ENCODE data around the gene FXYD2. TPM values are rescaled to one million over a fixed set of nuclear protein-coding genes. Genes with fewer than 3 reads are reported as not detected.

The FXYD2 gene
- total and polyA plus RNA-seq, 2 of the 4 experiments (the other 2 are of a cell fraction): 0.09 TPM; not detected in 1

DNA sequence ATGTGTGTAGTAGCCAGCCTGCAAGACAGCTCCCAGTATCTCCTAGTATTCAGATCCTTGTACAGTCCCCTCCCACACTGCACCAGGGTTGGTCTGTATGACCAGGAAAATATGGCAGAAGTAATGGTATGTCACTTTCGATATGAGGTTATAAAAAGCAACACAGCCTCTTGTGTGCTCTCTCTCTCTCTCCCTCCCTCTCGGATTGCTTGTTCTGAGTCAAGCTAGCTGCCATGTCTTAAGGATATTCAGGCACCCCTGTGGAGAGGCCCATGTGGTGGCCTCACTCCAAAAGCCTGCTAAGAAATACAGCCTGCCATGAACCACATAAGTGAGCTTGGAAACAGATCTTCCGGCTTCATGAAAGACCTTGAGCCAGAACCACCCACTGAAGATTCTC, 26.6 kb upstream of the FXYD2 start:
- DNase-seq (peak; percentile 4), ATAC-seq (ENCODE audit: low read depth) (no peak)
- H3K9me1 ChIP-seq (ENCODE audit: insufficient read depth, low read length): no peaks in the 10 kb centered on the region
- H3K9ac ChIP-seq (ENCODE audit: low read depth, low read length): no peak overlapping the region
- WGBS, 2 experiments (ENCODE audit: extremely low coverage in 2 of 2, insufficient read length in 1 of 2): no CpG with 5 or more reads among the region's 3 CpGs
- peaks cover 4% of the 10 kb centered on the region for H3K27me3 ChIP-seq (ENCODE audit: control insufficient read depth, insufficient read depth, low read length)
- dilution Hi-C loops (cut with HindIII; ENCODE audit: low sequenced_read_pairs, unreplicated experiment) (no loop called here), intact Hi-C loops (cut with micrococcal nuclease) (no loop called here), in situ Hi-C loops (cut with MboI; ENCODE audit: low sequenced_read_pairs) (no loop called here)
- H3K23ac ChIP-seq (ENCODE audit: low read depth, low read length): no peak overlapping the region
- no peak overlapping the region for H2BK15ac ChIP-seq (ENCODE audit: low read depth, low read length)
- H3K36me3 ChIP-seq (ENCODE audit: control insufficient read depth, insufficient read depth, low read length): no peaks in the 10 kb centered on the region
- POLR2A ChIA-PET (ENCODE audit: unreplicated experiment): no interaction called here
- no peak overlapping the region for H2BK5ac ChIP-seq (ENCODE audit: low read depth, low read length, poor library complexity, severe bottlenecking)
- no peak overlapping the region for H3K27ac ChIP-seq (ENCODE audit: insufficient read depth, low read length)
- H3K18ac ChIP-seq (ENCODE audit: low read depth, low read length): no peak overlapping the region
- H2AK9ac ChIP-seq (replicated peaks; ENCODE audit: low read depth, low read length, poor library complexity): no peak overlapping the region
- H2BK120ac ChIP-seq (ENCODE audit: low read depth, low read length): no peak overlapping the region
- no peaks in the 10 kb centered on the region for H3K4me1 ChIP-seq (ENCODE audit: control insufficient read depth, insufficient read depth, low read length)
- TF ChIP-seq RFX5 (IDR thresholded peaks at IDR 0.05; ENCODE audit: low read depth, low read length) (no peak), POLR2A (IDR thresholded peaks at IDR 0.05; ENCODE audit: low read depth, low read length) (no peak), SMC3 (IDR thresholded peaks at IDR 0.05; ENCODE audit: low read depth, low read length) (no peak), RAD21 (IDR thresholded peaks at IDR 0.05; ENCODE audit: low read length) (no peak), CHD1 (IDR thresholded peaks at IDR 0.05; ENCODE audit: low read depth, low read length) (no peak), MXI1 (IDR thresholded peaks at IDR 0.05; ENCODE audit: borderline replicate concordance, low read depth, low read length) (no peak), RCOR1 (IDR thresholded peaks at IDR 0.05; ENCODE audit: insufficient replicate concordance, low read length) (no peak), FOS (IDR thresholded peaks at IDR 0.05; ENCODE audit: low read depth, low read length) (no peak), MAZ (IDR thresholded peaks at IDR 0.05; ENCODE audit: borderline replicate concordance, low read depth, low read length) (no peak), MAFK (IDR thresholded peaks at IDR 0.05; ENCODE audit: low read depth, low read length) (no peak)
- TF ChIP-seq, protein P1, sequence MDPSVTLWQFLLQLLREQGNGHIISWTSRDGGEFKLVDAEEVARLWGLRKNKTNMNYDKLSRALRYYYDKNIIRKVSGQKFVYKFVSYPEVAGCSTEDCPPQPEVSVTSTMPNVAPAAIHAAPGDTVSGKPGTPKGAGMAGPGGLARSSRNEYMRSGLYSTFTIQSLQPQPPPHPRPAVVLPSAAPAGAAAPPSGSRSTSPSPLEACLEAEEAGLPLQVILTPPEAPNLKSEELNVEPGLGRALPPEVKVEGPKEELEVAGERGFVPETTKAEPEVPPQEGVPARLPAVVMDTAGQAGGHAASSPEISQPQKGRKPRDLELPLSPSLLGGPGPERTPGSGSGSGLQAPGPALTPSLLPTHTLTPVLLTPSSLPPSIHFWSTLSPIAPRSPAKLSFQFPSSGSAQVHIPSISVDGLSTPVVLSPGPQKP (IDR thresholded peaks at IDR 0.05; ENCODE audit: borderline replicate concordance, low read depth, low read length): no peak
- TF ChIP-seq, protein P2, sequence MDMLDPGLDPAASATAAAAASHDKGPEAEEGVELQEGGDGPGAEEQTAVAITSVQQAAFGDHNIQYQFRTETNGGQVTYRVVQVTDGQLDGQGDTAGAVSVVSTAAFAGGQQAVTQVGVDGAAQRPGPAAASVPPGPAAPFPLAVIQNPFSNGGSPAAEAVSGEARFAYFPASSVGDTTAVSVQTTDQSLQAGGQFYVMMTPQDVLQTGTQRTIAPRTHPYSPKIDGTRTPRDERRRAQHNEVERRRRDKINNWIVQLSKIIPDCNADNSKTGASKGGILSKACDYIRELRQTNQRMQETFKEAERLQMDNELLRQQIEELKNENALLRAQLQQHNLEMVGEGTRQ (IDR thresholded peaks at IDR 0.05; ENCODE audit: low read depth, low read length): no peak
- TF ChIP-seq, protein P3, sequence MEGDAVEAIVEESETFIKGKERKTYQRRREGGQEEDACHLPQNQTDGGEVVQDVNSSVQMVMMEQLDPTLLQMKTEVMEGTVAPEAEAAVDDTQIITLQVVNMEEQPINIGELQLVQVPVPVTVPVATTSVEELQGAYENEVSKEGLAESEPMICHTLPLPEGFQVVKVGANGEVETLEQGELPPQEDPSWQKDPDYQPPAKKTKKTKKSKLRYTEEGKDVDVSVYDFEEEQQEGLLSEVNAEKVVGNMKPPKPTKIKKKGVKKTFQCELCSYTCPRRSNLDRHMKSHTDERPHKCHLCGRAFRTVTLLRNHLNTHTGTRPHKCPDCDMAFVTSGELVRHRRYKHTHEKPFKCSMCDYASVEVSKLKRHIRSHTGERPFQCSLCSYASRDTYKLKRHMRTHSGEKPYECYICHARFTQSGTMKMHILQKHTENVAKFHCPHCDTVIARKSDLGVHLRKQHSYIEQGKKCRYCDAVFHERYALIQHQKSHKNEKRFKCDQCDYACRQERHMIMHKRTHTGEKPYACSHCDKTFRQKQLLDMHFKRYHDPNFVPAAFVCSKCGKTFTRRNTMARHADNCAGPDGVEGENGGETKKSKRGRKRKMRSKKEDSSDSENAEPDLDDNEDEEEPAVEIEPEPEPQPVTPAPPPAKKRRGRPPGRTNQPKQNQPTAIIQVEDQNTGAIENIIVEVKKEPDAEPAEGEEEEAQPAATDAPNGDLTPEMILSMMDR (conservative IDR thresholded peaks at IDR 0.05; ENCODE audit: low read depth, low read length): no peak
- no peak overlapping the region for H2BK20ac ChIP-seq (ENCODE audit: low read depth, low read length)
- no peak overlapping the region for H4K5ac ChIP-seq (ENCODE audit: low read depth, low read length)
- no peak overlapping the region for H3K4ac ChIP-seq (ENCODE audit: low read depth, low read length)
- H3K79me1 ChIP-seq (ENCODE audit: low read depth in 1 of 2, low read length in 2 of 2): no peaks in the 10 kb centered on the region
- no peak overlapping the region for H4K8ac ChIP-seq (ENCODE audit: low read depth in 2 of 2, low read length in 2 of 2)
- no peak overlapping the region for H2AK5ac ChIP-seq (ENCODE audit: low read depth, low read length)
- no peak overlapping the region for H3K56ac ChIP-seq (ENCODE audit: extremely low read depth, insufficient read depth, low read length)
- H3K4me3 ChIP-seq (ENCODE audit: insufficient read depth, low read depth, low read length): no peak overlapping the region
- no peaks in the 10 kb centered on the region for H4K20me1 ChIP-seq (ENCODE audit: insufficient read depth, low read length)
- H3K4me2 ChIP-seq (ENCODE audit: low read depth, low read length): no peak overlapping the region
- no peak overlapping the region for H4K91ac ChIP-seq (ENCODE audit: insufficient read depth, low read depth, low read length)
- BruUV-seq (replicated peaks): no TSS peak
- no peak overlapping the region for H2AFZ ChIP-seq (replicated peaks; ENCODE audit: low read length, poor library complexity)
- CTCF ChIA-PET: interaction anchor here (0.9 kb wide), 1 partner anchor 34 kb away, joined by 4 read pairs; no protein-coding TSS in a partner anchor
- no peak overlapping the region for H3K14ac ChIP-seq (replicated peaks; ENCODE audit: low read depth, low read length)
- H3K9me3 ChIP-seq (ENCODE audit: control insufficient read depth, insufficient read depth, low read length): no peaks in the 10 kb centered on the region

Measured in IMR-90 (cell line).